ENCODE data around the gene RGPD5. TPM values are rescaled to one million over a fixed set of nuclear protein-coding genes. Genes with fewer than 3 reads are reported as not detected.
"Not testable (repeated sequence)": the region's sequence is repeated elsewhere in the genome, so short reads cannot be mapped to it uniquely, and the experiment has no call there.

Gene RGPD5
- polyA plus RNA-seq, result 1 to 10 TPM; 4.1 to 7.1 (median 6.6) TPM

GRCh38 chr2:109794074-109794737 lies at the start of gene RGPD5:
Gene RGPD5 (plus strand): TSS chr2:109794305. CDS start chr2:109794466, 161 bp downstream.
- not testable (repeated sequence) for H3K27ac ChIP-seq (ENCODE audit: low read depth, low read length)
- WGBS, 3 donors, result 0% methylated on average over 9 of the region's 77 CpGs; no CpG with 5 or more reads in 2 of the 3 donors

DNA sequence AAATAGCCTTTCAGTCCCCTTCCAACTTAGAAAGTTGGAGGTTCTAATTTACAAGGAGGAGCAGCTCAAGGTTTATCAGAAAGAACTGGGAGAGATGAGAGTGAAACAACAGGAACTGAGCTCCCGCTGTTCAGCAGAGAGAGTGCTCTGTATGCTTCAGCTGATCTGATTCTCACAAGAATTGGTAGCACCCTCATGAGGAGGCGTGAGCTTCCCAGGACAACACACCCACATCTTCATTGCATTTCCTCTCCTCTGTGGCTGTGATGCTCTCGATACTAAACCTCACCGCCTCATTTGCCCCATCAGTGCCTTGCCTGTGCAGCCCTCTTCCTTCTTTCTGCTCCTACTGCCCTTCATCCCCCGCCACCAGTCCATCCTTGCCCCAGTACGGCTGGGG lies 42.5 kb upstream of the RGPD5 start:
- WGBS, 3 donors, result no CpG with 5 or more reads among the region's 6 CpGs
- not testable (repeated sequence) for H3K27ac ChIP-seq (ENCODE audit: low read depth, low read length)

DNA sequence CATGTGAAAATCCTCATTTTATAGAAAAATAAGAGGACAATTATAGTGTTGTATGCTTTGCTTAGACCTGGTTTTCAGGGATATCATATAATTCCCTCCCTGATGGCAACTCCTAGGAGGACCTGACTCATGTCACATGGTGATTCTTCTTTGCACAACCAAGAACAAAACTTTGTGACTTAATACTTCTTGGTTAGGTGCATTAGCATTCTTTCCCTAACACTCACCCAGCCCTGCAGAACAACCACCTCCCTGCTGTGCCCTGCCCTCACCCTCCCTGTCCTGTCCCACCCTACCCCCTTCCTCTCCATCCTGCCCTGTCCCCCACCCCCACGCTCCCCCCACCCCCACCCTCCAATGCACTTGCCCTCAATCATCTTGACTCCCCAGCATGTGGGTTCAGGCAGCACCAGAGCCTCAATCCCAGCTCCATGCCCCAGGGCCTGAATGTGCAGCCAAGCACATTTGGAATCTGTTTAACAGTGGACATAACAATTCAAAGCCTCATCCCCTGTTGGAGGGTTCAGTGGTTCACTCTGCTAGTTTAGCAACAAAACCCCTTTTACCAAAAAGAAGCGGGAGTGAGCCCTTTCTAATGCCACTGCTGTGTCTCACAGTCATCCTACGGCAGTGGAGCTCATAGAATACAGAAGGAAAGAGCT lies 36.8 kb upstream of the RGPD5 start:
- not testable (repeated sequence) for H3K27ac ChIP-seq (ENCODE audit: low read depth, low read length)
- WGBS, 3 donors, result no CpG with 5 or more reads among the region's 3 CpGs

DNA sequence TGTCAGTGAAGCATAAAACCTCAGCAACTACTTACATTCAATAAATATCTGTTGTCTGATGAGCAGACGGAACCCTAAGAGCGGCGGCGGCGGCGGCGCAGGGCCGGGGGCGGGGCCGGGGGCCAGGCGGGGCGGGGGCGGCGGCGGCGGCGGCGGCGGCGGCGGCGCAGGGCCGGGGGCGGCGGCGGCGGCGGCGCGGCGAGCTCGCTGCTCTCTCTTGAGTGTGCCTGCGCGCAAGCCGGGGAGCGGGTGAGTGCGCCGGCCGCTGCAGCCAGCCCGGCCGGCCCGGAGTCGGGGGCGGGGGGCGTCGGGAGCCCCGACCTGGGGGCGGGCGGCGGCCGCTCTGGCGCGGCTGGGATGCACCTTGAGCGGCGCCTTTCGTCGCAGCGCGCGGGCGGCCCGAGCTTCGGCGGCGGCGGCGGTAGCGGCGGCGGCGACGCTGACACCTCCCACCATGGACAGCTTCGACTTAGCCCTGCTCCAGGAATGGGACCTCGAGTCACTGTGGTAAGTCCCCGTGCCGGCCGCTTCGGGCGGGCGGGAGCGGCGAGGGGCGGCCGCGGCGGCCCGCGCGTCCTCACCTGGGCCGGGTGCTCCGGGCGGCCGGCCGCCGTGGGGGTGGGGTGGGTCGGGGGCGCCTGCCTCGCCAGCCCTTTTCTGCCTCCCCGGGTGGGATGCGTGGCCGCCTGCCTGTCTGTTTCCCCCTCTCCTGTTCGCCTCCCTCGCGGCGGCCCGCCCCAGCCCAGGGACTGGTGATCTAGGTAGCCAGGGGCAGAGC lies 33.7 kb upstream of the RGPD5 start:
- WGBS, 3 donors, result 0 to 1% methylated on average over 18 to 44 of the region's 106 CpGs; no CpG with 5 or more reads in 1 of the 3 donors
- H3K27ac ChIP-seq (ENCODE audit: low read depth, low read length), result not testable (repeated sequence)

GRCh38 chr2:109761043-109761454 lies 33.1 kb upstream of the RGPD5 start:
- WGBS, 3 donors, result 0 to 6% (median 4%) methylated on average over 5 to 9 of the region's 23 CpGs
- not testable (repeated sequence) for H3K27ac ChIP-seq (ENCODE audit: low read depth, low read length)

DNA sequence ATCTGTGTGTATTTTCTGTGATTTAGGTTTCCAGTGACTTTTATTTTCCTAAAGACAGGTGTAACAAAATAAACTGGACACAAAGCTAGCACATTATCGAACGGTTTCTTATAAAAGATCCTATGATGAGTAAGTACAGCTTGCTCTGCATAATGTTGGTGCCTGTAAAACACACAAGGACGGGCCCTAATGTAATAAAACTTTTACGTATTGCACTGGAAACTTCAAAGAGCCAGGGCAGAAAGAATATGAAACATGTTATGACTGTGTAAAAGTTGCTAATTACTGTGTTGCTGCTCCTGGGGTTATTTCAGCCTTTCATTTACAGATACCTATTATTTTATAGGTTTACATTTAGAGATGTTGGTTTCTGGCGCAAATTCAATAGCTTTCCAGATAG lies 32.1 kb upstream of the RGPD5 start:
- not testable (repeated sequence) for H3K27ac ChIP-seq (ENCODE audit: low read depth, low read length)
- 89 to 94% (median 89%) methylated on average over 1 of the region's 5 CpGs for WGBS, 3 donors

- not testable (repeated sequence) for H3K27ac ChIP-seq (ENCODE audit: low read depth, low read length)
- WGBS, 3 donors, result 75 to 88% (median 75%) methylated on average over 2 to 5 of the region's 11 CpGs
Observed at GRCh38 chr2:109766074-109766473, 28.0 kb upstream of the RGPD5 start.

DNA sequence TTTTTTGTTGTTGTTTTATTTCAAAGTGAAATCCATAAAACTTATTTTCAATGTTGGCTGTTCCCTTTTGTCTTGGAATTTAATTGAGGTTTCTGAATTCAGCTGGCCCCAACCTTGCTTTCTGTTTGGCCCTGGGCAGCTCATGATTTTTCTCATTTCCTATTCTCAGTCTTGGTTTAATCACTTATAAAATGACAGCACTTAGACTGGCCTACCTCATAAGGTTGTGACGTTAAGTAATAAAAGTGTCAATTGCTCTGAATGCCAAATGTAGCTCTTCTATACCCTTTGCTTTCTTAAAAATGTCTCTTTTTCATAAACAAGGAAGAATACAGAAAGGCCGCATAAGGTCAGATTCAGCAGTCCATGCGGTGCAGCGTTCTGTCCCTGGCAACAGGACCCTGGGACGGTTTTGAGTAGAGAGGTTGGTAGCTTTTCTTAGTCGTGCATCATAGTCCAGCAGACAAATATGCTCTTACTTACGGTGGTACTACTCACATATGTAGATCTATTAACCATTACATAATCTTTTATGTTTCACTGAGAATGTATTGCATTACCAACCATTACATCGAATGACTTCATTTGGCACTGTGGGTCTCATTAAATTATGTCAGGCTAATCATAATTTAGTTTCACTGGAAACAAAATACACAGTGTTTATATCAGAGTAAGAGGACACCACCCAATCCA lies 27.1 kb upstream of the RGPD5 start:
- WGBS, 3 donors, result 82 to 88% (median 84%) methylated on average over 5 to 6 of the region's 8 CpGs
- H3K27ac ChIP-seq (ENCODE audit: low read depth, low read length), result not testable (repeated sequence)

DNA sequence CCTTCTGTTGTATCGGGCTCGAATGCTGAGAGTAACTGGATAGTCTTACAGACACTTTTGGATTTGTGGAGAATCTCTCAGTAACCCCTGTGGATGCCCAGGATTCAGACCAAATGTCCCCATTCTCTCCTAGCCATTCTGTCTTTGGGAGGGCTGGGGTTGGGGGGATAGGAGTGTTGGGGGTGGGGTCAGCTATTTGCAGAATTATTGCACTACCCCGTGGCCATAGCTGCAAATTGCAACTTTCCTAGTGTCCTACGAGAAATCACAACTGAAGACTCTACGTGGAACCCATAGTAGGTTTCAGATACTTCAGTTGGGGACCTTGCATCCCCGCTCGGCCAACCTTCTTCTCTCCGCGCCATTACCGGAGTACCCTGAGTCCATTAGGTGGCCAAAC lies 25.2 kb upstream of the RGPD5 start:
- 100% methylated on average over 5 of the region's 10 CpGs; no CpG with 5 or more reads in 2 of the 3 donors for WGBS, 3 donors
- H3K27ac ChIP-seq (ENCODE audit: low read depth, low read length), result not testable (repeated sequence)

GRCh38 chr2:109779118-109779517 lies 15.0 kb upstream of the RGPD5 start:
- H3K27ac ChIP-seq (ENCODE audit: low read depth, low read length), result not testable (repeated sequence)
- WGBS, 3 donors, result no CpG with 5 or more reads among the region's 2 CpGs

- no CpG with 5 or more reads among the region's 15 CpGs for WGBS, 3 donors
- not testable (repeated sequence) for H3K27ac ChIP-seq (ENCODE audit: low read depth, low read length)
Observed at GRCh38 chr2:109781147-109781816, 12.8 kb upstream of the RGPD5 start.

- not testable (repeated sequence) for H3K27ac ChIP-seq (ENCODE audit: low read depth, low read length)
- WGBS, 3 donors, result no CpG with 5 or more reads among the region's 2 CpGs
Observed at GRCh38 chr2:109782446-109782993, 11.6 kb upstream of the RGPD5 start.

DNA sequence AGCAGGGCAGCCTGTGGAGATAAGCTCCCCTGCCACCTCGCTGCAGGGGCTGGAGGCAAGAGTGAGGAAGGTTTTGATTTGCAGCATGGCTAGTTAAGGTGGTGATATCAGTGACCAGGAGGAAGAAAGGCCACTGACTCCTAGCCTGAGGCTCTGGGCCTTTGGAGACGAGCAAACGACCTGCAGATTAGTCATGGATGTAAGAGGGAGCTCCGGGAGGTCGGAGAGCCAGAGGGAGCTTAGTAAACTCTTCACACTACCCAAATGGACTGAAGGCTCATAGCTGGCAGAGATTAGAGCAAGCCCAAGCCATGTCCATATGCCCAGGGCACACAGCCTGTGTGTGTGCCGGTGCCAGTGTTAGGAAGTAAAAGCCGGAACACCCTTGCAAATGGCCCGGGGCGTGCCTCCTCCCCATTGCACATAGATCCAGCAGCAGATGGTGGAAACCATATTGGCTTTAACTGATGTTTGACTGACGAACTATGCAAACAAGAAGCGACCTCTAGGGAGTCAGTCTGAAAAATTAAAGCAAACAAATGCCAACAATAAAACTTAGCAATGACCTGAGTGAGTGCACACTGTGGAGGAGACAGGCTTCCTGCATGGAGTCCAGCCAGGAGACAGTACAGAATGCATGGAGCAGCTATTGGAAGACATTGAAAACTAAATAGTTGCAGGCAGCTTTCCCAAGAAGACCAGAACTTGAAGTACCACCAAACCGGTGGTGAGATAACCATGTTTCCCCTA lies 2.4 kb upstream of the RGPD5 start:
- WGBS, 3 donors, result no CpG with 5 or more reads among the region's 12 CpGs
- H3K27ac ChIP-seq (ENCODE audit: low read depth, low read length), result not testable (repeated sequence)

DNA sequence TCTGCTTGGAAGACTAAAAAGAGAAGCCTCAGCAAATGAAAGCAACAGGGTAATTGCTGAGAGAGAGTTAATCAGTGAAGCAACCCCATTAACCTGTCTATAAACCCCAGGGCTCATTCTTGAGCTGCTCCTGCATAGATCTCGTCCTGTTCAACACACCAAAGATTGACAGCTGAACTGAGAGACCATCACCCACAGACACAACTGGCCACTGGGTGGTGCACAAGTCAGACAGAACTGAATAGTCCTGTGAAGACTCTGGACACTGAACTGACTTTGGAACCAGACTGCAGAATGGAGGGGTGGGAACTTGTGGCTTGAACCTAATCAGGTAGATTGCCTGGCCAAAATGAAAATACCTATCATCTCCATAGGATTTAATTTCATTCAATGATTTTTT lies 1.4 kb upstream of the RGPD5 start:
- H3K27ac ChIP-seq (ENCODE audit: low read depth, low read length), result not testable (repeated sequence)
- no CpG with 5 or more reads among the region's 1 CpG for WGBS, 3 donors

GRCh38 chr2:109871129-109871751 lies 77.1 kb downstream of the RGPD5 start:
- not testable (repeated sequence) for H3K27ac ChIP-seq (ENCODE audit: low read depth, low read length)
- no CpG with 5 or more reads among the region's 8 CpGs for WGBS, 3 donors

- H3K27ac ChIP-seq (ENCODE audit: low read depth, low read length), result not testable (repeated sequence)
- no CpG with 5 or more reads among the region's 3 CpGs for WGBS, 3 donors
Observed at GRCh38 chr2:109876625-109877024, 82.5 kb downstream of the RGPD5 start.

DNA sequence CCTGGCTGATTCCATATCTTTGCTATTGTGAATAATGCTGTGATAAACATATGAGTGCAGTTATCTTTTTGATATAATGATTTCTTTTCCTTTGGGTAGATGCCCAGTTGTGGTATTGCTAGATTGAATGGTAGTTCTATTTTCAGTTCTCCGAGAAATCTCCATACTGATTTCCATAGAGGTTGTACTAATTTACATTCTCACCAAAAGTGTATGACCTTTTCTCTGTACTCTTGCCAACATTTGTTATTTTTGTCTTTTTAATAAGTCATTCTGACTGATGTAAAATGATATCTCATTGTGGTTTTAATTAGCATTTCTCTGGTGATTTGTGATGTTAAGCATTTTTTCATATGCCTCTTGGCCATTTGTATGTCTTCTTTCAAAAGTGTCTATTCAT lies 88.0 kb downstream of the RGPD5 start:
- no CpG with 5 or more reads among the region's 1 CpG for WGBS, 3 donors
- not testable (repeated sequence) for H3K27ac ChIP-seq (ENCODE audit: low read depth, low read length)
